CD4-positive, alpha-beta T cell treated with Interferon gamma for 1 hour (primary cell): ENCODE results near the gene FCHO1.
A peak's percentile ranks its signal among the peaks of the same experiment; 100 is the strongest.

Experiments used
- DNase-seq: peaks from one replicate; pipeline ENCODE4 v3.0.0-alpha.2; 2020

Gene FCHO1

DNA sequence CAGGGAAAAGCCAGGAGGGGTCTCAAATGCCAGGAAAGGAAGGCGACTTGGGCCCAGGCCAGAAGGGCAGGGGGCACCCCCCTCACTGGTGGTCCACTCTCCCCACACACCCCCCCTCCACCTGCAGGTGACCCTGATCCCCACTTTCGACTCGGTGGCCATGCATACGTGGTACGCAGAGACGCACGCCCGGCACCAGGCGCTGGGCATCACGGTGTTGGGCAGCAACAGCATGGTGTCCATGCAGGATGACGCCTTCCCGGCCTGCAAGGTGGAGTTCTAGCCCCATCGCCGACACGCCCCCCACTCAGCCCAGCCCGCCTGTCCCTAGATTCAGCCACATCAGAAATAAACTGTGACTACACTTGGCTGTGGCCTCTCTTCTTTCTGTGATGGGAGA is 17.1 kb upstream of the FCHO1 start:
- no peak for DNase-seq

DNA sequence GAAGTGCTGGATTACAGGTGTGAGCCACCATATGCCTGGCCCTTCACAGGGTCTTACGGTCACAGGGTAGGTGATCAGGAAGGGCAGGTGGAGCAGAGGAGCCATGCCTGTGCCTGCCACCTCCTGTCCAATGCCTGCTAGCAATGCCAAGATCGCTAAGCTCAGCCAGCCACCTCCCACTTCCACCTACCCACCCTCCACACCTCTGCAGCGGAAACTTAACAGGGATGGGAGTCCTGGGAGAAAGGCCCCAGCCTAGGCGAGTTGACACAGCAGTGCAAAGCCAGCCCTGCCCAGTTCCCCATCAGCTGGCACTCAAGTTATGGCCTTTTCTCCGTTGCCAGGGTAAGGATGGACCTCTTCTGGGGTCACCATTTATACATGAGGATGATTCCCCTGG is 15.9 kb upstream of the FCHO1 start:
- no peak for DNase-seq

DNA sequence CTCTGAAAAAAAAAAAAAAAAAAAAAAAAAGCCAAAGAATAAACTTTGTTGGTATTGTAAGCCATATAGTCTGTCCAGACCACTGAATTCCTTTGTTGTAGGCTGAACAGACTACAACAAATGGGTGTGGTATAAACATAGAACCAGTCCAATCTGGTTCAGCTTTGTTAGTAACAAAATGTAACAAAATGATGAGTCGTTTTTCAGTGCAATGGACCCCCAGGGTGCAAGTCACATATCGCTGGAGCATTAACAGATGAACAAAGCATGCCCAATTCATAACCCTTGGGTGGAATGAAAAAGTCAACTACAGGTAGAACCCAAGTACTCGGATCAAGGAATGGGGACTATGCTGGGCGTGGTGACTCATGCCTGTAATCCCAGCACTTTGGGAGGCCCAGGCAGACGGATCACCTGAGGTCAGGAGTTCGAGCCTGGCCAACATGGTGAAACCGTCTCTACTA is 13.6 kb upstream of the FCHO1 start:
- no peak for DNase-seq

DNA sequence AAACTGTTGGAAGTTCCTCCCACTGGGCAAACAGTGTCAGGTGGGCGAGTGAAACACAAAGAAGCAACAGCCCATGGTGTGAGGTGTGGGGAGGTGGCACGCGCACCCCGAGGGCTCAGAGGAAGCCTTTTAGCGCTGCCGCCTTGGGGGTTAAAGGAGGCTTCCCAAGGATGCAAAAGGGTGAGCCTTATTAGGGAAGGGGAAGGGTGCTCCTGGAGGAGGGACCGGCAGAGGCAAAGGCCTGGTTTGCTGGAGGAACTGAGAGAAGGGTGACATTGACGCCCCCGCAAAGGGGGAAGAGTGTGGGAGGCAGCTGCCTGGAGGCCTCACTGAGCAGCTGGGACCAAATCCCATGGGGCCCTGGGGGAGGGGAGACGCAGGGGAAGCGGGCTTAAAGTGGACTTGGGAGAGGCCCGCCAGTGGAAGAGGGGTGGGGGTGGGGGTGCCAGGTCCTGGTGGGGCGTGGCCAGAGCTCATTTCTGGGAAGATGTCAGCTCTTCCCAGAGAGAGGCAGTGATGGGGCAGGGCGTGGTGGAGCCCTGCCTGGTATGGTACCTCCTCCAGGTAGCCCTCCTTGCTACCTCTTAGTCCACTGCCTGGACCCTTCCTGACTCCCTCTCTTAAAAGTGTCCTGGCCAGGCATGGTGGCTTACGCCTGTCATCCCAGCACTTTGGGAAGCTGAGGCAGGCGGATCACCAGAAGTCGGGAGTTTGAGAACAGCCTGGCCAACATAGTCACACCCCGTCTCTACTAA is 12.0 kb upstream of the FCHO1 start:
- peak; percentile 60 for DNase-seq

DNA sequence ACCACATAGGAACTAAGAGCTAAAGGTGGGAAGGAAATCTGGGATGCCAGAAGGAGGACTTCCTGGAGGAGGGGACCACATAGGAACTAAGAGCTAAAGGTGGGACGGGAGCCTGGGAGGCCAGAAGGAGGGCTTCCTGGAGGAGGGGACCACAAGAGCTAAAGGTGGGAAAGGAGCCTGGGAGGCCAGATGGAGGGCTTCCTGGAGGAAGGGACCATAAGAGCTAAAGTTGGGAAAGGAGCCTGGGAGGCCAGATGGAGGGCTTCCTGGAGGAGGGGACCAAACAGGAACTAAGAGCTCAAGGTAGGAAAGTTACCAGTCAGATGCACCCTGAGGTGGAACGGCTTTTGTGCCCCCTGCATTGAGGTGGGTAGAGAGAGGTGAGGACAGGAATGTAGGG is 9.8 kb upstream of the FCHO1 start:
- no peak for DNase-seq

DNA sequence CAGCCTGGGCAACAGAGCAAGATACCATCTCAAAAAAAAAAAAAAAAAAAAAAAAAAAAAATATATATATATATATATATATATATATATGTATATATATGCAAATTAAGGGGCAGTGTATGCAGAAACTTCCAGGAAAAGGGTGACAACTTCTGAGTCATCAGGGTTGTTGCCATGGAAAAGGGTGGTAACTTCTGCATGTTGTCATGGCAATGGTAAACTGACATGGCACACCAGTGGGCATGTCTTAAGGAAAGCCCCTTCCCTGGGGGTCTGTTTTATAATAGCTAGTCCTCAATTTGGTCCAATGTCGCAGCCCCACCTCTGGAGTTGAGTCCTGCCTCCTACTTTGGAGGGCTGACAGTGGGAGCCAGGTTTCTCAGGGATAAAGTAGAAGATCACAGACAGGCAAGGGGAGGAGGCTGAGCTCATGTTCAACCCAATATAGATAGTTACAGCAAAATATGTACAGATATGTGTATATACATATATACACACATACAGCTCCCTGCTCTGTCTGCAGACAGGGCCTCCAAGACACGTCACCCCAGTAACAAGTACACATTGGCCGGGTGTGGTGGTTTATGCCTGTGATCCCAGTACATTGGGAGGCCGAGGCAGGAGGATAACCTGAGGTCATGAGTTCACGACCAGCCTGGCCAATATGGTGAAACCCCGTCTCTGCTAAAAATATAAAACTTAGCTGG is 7.2 kb upstream of the FCHO1 start:
- peak; percentile 52 for DNase-seq

DNA sequence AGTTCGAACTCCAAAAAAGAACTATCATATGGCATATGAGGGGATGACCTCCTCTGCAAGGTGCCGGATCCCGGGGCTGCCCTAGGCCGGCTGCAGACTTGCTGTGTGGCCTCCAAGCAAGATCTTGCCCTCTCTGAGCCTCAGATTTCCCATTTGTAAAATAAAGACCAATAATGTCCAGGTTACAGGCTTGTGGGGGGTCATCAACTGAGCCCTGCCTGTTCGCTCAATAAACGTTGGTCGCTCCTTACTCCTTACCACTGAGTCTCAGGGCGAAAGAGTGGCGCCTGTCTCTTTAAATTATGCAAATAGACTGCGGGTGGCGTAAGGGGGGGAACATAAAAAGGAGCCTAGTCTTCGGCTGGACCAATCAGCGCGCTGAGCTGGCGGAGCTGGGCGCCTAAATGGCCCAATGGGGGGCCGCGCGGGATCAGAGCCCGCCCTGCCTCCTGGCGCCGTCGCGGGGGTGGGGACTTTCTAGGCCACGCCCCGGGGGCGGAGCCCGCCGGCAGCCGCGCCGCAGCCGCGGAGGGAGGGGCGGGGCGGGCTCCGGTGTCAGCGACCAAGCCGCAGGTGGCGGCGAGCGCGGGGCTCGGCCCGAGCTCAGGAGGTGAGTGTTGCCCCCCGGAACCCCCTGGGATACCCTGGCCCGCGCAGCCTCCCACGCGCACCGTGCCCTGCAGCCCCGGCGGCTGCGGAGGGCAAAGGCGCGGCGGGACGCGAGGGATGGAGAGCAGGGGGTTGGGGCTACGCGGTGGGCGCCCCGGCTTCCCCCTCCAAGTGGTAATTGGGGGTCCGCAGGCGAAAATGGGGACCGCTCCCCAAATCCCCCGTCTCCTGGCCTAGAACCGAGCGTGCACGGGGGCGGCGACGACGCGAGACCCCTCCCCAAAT is 3.8 kb upstream of the FCHO1 start:
- DNase-seq: peak; percentile 96

DNA sequence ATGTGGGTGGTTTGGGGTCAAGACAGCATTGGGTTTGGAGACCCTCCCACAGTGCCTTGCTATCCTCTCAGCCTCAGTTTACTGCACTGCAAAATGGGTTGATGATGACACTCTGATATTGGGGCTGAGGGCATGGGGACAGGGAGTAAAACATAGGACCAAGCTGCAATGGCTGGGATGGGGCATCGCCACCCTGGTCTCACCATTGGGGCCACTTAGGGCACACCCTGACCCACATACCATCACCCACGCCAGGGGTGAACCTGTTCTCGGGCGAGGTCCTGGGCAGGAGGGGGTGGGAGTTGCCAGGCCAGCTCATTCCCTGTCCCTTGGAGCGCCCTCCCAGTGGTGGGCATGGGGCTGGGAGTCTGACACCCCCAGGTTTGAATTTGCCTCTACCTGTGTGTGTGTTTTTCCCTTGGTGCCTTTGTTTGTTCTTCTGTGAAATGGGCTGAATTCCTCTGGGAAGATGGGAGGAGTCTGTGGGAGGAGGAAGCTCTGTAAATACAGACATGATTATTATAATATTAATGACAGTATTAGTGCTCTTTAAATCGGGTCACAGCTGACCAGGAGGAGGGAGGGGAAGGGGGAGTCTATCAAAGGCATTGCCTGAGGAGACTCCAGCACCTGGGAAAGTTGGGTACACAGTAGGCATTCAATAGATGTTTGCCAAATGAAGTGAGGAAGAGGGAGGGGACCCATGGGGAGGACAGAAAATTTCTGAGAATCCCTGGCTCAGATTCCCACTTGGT is 2.2 kb upstream of the FCHO1 start:
- DNase-seq: no peak

DNA sequence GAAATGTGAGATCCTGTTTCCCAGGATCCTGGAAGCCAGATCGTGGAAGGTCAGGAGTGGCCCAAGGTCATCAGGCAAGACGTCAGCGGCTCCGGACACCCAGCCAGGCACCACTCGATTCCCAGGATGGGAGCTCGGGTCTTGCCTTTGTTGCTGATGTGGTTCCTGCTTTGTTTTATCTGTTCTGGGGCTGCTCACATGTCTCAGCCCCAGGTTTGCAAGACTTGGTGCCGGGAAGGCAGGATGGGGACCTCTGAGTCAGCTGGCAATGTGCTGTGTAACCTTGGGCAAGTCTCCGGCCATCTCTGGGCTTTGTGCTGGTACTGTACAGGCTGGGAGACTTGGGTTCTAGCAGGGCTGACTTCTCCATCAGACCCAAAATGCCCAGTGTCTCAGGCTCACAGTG is 1.4 kb upstream of the FCHO1 start:
- no peak for DNase-seq

DNA sequence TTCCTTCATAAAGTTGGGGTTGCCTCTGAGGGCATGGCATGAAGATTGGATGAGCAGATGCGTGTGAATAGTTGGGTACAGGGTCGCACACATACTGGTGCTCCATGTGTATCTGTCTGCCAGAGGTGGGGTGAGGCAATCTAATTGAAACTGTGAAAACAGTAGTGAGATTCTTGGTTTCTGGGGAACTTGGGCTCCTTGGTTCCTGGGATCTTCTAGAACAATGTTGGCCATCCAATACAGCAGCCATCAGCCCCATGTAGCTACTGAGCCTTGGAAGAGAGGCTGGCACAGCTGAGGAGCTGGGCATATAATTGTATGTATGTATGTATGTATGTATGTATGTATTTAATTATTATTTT is 616 bp downstream of the FCHO1 start:
- DNase-seq: no peak

DNA sequence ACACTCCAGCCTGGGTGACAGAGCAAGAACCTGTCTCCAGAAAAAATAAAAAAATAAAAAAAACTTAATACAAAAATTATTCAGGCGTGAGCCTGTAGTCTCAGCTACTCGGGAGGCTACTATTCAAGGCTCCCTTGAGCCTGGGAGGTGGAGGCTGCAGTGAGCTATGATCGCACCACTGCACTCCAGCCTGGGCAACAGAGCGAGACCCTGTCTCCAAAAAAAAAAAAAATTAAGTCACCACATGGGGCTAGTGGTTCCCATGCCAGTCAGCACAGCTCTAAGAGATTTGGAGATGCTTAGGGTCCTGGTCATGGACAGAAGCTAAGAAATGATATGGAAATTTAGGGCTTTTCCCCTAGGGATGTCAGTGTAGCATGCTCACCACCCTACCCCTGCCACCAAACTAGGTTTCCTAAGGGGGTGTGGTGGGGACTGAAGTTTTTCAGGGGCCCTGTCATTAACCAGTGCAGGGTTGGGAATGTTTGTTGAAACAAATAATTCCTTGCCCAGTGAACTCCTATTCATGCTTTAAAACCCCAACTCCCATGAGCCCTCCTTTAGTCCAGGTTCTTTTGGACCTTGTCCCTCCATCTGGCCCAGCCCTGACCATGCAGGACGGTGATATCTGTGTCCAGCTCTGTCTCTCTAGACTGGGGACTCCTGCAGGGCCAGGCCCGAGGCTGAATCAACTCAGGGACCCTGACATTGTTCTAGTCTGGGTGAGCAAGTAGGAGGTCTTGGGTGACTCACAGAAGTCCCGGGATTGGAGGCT is 1.8 kb downstream of the FCHO1 start:
- DNase-seq: no peak

DNA sequence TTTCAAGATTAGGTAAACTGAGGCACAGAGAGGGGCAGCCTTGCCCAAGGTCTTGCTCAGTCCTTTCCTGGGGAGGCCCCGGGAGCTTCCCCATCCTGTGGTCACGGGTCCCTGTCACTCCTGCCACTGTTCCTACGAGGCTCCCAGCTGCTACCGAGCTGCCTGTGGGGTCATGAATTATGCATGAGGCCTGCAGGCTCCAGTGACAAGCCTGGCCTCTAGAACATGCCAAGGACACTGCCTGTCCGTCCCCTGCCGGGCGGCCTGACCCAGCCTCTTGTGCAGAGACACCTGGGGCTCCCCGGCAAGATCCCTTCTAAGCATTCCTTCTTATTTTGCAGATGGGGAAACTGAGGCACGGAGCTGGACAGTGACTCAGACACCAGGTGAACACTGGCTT is 2.7 kb downstream of the FCHO1 start:
- no peak for DNase-seq

DNA sequence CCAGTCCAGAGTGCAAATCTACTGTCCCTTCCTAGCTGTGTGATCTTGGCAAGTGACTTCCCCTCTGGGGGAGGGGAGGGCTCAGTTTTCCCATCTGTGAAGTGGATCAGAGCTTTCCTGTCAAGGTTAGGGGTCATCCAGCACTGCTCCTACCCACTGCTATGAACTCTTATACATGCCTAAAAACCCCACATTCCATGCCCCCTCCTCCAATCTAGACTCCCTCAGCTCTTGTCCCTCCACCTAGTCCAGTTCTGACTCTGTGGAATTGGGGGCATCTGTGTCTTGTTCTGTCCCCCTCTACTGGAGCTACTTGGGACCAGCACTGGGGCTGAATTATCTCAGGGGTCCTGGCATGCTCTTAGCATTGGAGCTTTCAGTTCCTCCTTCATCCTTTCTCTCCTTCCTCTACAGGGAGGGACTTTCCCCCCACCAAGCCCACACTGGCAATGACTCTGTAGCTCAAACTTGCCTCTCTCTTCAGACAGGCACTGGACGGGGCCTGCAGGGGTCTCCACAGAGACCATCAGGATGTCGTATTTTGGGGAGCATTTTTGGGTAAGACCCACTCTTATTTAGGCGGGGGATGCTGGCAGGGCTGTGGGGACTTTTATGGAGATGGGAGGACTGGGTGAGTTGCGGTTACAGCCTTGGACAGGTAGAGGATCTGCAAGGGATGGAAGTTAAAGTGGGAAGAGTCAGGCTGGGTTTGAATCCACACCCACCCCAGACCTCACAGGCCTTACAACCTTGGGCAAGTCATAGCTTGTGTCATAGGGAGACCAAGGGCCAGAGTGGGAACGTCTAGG is 3.6 kb downstream of the FCHO1 start:
- DNase-seq: peak; percentile 64

DNA sequence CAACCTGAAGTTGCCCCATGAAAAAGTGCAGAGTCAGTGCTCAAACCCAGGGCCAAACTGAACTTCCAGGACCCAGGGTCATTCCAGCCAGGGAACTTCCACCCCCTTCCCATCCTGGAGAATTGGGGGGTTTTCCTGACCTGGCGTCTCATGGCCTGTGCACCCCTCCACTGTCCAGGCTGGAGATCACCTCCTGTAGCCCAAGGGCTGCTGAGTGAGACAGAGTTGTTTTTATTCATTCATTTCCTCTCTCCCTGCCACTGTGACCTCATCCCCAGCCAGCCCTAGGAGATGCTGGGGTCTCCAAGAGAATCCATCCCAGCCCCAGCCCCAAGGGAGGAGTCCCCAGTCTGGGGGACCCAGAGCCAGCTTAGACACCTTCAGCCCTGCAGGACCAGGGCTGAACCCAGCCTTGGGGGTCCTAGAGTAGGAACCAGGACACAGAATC is 4.2 kb downstream of the FCHO1 start:
- no peak for DNase-seq

DNA sequence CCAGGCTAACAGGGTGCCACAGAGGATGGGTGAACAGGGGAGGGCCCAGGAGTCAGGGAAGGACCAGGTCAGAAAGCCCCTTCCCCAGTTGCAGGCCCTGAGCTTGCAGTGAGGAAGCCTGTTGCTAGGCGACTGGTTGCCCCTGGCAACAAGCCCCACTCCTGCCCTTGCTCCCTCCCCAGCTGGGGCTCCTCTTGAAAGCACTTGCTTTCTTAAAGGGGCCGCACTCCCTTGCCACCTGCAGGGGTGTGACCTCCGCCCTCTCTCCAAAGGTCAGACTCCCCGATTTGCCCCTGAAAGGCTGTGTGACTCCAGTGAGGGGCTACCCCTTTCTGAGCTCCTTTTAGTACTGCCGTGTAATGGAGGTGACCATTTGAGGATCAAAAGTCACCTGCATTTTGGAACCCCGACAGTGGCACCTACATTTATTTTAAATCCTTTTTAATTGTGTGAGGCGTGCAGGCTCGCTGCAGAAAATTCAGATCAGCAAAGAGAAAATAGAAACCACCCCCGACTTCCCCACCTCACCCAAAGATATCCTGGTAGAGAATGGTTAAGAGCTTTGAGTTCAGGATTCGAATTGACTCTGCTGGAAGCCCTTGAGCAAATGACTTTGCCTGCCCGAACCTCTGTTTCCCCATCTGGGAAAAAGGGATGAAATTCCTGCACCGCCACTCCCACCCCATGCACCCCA is 4.8 kb downstream of the FCHO1 start:
- DNase-seq: peak; percentile 68

DNA sequence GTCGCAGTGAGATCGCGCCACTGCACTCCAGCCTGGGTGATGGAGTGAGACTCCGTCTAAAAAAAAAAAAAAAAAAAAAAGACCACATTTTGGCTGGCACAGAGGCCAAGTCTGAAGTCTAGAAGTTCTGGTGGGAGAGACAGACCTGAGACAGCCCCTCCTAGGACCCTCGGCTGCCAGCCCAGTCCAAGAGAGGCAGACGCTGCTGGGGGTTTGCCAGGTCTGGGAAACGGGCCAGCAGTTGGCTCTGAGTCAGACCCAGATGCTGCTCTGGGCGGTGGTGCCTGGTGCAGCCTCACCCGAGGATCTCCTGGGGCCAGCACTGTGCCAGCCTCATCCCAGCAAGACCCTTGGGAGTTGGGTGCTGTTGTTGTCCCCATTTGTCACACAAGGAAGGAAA is 5.8 kb downstream of the FCHO1 start:
- no peak for DNase-seq

DNA sequence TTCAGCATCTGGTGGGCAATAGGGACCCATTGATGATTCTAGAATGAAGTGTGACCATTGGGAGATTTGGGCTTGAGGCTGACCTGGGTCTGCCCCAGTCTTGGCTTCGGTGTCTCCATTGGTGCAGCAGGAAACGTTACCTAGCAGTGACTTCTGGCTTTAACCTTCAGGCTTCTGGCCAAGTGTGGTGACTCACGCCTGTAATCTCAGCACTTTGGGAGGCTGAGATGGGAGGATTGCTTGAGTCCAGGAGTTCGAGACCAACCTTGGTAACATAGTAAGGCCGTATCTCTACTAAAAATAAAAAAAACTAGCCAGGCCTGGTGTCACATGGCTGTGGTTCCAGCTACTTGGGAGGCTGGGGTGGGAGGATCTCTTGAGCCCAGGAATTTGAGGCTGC is 7.2 kb downstream of the FCHO1 start:
- no peak for DNase-seq

DNA sequence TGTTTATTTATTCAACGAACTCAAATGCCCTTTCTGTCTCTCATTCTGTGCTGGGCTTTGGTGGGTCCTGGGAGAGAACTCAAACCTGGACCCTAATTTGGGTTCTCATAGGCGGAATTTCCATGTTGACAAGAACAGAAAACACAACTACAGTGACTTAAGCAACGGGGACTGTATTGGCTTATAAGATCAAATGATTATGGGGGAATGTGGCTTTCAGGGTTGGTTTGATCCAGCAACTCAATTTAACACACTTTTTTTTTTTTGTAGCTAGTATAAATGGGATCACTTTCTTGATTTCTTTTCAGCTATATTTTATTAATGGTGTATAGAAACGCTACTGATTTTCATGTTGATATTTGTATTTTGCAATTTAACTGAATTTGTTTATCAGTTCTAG is 9.9 kb downstream of the FCHO1 start:
- no peak for DNase-seq

DNA sequence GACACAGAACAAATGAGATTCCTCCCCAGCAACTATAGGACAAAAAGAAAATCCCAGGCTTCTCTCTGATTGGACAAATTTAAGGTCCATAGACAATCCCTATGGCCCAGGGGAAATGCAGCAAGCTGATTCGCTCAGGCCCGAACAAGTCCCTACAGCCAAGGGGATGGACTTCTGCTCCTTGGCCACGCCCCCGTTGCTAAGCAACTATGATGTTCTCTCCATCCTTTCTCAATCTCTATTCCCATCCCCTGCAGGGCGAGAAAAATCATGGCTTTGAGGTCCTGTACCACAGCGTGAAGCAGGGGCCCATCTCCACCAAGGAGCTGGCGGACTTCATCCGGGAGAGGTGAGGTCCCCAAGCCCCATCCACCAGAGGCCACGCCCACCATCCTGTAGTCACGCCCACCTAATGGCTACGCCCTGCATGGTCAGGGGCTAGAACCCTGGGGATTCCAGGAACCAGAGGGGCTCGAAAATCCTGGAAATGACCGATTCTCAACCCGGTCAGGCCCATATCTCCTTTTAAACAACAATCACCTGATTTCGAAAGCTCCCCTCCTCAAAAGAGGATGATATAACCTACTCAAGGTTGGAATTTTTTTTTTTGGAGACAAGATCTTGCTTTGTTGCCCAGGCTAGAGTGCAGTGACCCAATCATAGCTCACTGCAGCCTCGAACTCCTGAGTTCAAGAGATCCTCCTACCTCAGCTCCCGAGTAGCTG is 11.4 kb downstream of the FCHO1 start:
- peak; percentile 48 for DNase-seq

DNA sequence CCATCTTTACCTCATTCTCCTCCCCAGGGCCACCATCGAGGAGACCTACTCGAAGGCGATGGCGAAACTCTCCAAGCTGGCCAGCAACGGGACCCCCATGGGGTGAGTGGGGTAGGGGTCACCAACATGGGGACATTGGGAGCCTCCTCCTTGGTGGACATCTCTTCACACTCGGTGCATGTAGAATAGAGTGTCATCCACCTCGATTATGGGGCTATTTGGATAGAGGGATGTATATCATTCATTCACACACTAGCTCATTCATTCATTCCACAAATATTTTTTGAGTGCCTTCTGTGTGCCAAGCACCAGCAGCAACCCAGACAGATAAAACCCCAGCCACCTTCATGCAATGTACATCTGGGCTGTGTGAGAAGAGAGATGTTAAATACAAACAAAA is 13.1 kb downstream of the FCHO1 start:
- DNase-seq: no peak
